LoVo (cell line): ENCODE data around the gene TGIF1.
"Not testable (repeated sequence)": the region's sequence is repeated elsewhere in the genome, so short reads cannot be mapped to it uniquely, and the experiment has no call there.

ENCODE experiments used
- DNase-seq: peaks from one replicate; pipeline ENCODE4 v3.0.0-alpha.2; 2016; ENCODE audit warnings: low spot score

Gene TGIF1

GRCh38 chr18:3450012-3450798 lies at the start of gene TGIF1:
Gene TGIF1, plus strand, starts transcription at chr18:3450172. Its CDS starts 318 bp downstream, at chr18:3450490.
- DNase-seq = peak; percentile 75

DNA sequence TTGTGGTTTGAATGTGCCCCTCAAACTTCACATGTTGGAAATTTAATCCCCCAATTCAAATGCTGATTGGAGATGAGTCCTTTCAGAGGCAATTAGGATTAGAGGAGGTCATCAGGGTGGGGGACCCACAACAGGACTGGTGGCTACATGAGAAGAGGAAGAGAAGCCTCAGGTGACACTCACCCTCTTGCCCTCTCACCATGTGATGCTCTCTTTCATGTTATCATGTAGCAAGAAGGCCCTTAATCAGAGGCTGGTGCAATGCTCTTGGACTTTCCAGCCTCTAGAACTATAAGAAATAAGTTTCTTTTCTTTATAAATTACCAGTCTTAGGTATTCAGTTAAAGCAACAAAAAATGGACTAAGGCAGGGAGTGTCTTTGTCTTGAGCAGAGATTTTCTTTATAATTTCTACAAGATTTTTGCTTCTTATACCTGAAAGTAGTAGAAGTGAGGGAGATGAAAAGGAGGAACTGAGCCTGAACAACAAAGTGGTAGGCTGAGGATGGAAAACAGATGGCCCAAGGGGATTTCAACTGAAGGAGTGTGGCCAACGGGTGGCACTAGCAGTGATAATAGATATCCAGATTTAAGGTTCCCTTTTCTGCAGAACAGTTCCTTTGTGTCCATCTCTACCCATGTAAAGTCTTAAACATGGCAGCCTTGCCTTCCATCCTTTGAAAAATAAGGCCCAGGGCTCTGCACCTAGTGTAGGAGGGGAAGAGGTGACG lies 49.2 kb upstream of the TGIF1 start:
- DNase-seq = no peak

DNA sequence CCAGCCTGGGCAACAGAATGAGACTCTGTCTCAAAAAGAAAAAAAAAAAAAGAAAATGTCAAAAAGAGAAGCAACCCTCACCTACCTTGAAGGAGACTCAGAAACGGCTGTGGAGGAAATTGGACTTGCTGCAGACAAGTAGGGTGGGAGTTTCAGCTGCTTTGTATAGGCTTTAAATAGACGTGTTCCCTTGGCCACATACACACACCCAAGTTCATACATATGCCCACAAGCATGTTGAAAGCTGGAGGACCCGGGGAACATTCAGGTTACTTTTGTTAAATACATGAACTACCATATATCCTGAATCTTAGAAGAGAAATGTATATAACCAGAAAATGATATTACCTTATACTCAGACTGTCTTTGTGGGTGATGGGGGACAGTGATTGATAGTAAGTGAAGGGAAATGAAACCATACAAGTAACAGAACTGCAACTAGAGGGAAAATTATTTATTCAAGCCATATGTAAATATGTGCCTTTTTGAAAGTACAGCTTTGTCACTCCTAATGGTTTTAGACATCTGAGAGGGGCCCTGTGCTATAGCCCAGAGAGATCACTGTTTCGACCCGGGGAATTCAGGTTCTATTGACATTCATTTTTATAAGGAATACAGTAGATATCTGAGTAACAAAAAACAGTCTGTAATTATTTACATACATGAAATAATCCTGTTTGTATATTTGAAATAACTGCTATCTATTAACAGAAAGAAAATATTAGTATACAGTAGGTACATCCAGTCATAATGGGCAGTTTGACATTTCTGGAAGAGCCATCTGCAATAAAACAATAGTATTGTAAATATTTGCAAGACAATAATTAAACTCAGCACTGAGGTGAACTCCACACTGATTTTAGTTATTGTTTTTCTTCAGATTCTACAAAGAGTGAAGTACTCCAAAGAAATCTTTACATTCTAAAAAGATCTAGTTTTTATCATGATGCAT lies 48.0 kb upstream of the TGIF1 start:
- no peak for DNase-seq

GRCh38 chr18:3402982-3403451 lies 47.0 kb upstream of the TGIF1 start:
- peak; percentile 7 for DNase-seq

GRCh38 chr18:3405713-3406112 lies 44.3 kb upstream of the TGIF1 start:
- DNase-seq = no peak

- no peak for DNase-seq
Observed at GRCh38 chr18:3408107-3408506, 41.9 kb upstream of the TGIF1 start.

DNA sequence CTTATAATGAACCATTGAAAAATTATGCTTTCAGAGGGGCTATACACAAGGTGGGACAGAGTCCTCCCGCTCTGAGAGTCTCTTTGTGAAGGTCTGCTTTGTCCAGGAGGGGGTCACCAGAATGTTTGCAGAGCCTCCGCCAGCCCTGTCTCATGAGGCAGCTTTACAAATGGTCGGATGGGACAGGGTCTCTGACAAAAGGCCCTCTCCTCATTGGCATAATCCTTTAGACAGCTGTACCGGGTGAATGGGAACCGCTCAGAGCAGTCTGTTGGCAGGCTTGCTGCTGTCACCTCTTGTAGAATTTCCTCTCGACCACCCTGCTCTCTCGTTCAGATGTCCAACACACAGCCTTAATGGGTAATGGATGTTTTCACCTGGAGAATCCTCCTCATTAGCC lies 40.2 kb upstream of the TGIF1 start:
- no peak for DNase-seq

DNA sequence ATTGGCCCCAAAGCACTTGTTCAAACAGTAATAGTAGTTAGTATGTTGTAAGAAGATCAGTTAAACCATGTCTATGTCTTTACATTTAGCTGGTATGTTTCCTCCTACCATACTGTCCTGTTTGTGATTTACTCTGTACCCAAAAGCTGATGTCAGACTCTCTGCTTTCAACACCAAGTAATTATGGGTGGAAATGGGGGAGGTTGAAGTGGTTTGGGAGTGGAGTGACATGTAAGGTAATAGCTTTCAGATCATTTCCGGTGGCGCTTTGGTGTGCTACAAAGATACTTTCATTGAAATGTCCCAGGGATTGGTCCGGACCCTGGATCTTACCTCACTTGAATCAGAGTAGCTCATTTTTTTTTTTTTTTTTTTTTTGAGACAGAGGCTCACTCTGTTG lies 39.7 kb upstream of the TGIF1 start:
- no peak for DNase-seq

DNA sequence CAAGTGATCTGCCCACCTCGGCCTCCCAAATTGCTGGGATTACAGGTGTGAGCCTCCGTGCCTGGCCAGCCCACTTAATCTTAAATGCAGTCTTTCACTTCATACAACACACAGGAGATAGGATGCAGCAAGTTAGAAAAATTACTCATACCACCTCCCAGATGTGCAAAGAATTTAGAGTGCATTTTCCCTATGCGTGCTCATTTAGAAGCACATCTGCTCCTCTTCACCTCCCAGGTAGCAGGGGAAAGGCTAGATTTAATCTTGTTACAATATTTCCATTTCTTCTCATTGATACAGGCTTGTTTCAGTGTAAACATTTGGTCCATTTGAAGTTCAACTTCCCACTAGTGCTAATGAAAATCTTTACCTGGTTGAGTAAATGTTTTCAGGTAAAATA lies 39.1 kb upstream of the TGIF1 start:
- not testable (repeated sequence) for DNase-seq

- DNase-seq = peak; percentile 7
Observed at GRCh38 chr18:3411327-3411726, 38.6 kb upstream of the TGIF1 start.

GRCh38 chr18:3411854-3412268 lies 38.1 kb upstream of the TGIF1 start:
- peak; percentile 67 for DNase-seq

- peak; percentile 34 for DNase-seq
Observed at GRCh38 chr18:3412528-3412927, 37.4 kb upstream of the TGIF1 start.

- no peak for DNase-seq
Observed at GRCh38 chr18:3415110-3415509, 34.9 kb upstream of the TGIF1 start.

DNA sequence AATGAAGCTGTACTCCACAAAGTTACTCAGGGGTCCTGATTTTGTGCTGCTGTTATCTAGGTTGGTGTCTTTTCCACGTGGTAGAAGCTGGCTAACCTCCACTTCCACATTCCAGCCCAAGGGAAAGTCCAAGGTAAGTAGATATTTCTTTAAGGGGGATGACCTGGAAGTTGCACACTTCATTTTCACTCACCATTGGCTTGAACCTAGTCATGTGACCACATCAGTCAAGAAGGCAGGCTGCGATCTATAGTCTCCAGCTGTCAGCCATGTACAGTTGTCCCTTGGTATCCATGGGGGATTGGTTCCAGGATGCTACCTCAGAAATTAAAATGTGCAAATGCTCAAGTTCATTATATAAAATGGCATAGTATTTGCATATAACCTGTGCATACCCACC lies 31.9 kb upstream of the TGIF1 start:
- no peak for DNase-seq

- DNase-seq = no peak
Observed at GRCh38 chr18:3420919-3421279, 29.1 kb upstream of the TGIF1 start.

DNA sequence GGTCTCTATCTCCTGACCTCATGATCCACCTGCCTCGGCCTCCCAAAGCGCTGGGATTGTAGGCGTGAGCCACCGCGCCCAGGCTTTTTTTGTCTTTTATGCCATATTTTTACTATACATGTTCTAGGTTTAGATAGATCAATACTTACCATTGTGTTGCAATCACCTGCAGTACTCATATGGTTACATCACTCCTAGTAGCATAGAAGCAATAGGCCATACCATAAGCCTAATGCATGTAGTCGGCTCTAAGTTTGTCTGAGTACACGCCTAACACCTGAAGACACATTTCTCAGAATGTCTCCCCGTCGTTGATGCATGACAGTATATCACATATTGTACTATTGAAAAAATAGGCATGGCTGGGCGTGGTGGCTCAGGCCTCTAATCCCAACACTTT lies 27.1 kb upstream of the TGIF1 start:
- DNase-seq = no peak

- DNase-seq = no peak
Observed at GRCh38 chr18:3424280-3424890, 25.6 kb upstream of the TGIF1 start.

GRCh38 chr18:3425030-3425429 lies 24.9 kb upstream of the TGIF1 start:
- DNase-seq = no peak

DNA sequence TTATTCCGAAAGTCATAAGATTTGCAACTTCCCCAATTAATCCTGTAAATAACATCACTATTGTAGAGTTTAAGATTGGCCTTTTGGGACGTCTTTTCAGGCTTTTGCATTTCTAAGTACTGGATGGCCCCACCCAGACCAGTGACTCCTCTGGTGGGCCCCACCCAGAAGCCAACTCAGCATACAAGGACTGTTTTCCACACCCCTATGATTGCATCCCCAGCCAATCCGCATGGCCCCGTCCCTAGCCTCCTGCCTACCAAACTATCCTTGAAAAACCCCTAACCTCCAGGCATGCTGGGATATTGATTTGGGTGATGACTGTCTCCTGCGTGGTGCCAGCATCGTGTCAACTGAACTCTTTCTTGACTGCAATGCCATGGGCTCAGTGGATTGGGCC lies 24.5 kb upstream of the TGIF1 start:
- DNase-seq = no peak

GRCh38 chr18:3426074-3426473 lies 23.9 kb upstream of the TGIF1 start:
- no peak for DNase-seq

GRCh38 chr18:3427944-3428343 lies 22.0 kb upstream of the TGIF1 start:
- no peak for DNase-seq

DNA sequence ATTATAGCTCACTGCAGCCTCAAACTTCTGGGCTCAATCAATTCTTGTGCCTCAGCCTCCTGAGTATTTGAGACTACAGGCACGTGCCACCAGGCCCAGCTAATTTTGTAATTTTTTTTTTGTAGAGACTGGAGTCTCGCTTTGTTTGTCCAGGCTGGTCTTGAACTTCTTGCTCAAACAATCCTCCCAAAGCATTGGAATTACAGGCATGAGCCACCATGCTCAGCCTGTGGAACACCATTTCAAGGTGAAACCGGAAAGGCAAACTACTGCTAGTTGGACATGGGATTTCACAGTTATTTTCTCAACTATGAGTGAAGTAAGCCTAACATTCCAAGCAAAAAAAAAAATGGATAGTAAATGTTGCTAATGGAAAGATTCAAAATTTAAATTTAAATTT lies 20.9 kb upstream of the TGIF1 start:
- no peak for DNase-seq
